Activated CD4-positive, CD25-positive, alpha-beta regulatory T cell (primary cell): Measurements from ENCODE around the gene CAMKK2.
A peak's percentile ranks its signal among the peaks of the same experiment; 100 is the strongest.
"Not testable (repeated sequence)": the region's sequence is repeated elsewhere in the genome, so short reads cannot be mapped to it uniquely, and the experiment has no call there.

Experiments
- DNase-seq, 4 experiments: peaks; one replicate each; lab custom pipeline; 2025; lab: John Stamatoyannopoulos, UW

Gene CAMKK2

GRCh38 chr12:121296618-121297434, at the start of gene CAMKK2:
Gene CAMKK2, minus strand, starts transcription at chr12:121296709. Its CDS starts 22,183 bp downstream, at chr12:121274526.
- peak; percentile 66 to 81 (median 74) for DNase-seq

GRCh38 chr12:121345151-121345815, 48.8 kb upstream of the CAMKK2 start:
- no peak for DNase-seq

- no peak for DNase-seq
Observed at GRCh38 chr12:121344506-121344905, 48.0 kb upstream of the CAMKK2 start.

- no peak for DNase-seq
Observed at GRCh38 chr12:121337416-121337815, 40.9 kb upstream of the CAMKK2 start.

- DNase-seq, result no peak
Observed at GRCh38 chr12:121334513-121335343, 38.2 kb upstream of the CAMKK2 start.

- DNase-seq, result no peak
Observed at GRCh38 chr12:121333747-121334146, 37.2 kb upstream of the CAMKK2 start.

GRCh38 chr12:121331248-121331647, 34.7 kb upstream of the CAMKK2 start:
- no peak for DNase-seq

- no peak for DNase-seq
Observed at GRCh38 chr12:121330692-121331091, 34.2 kb upstream of the CAMKK2 start.

GRCh38 chr12:121330195-121330594, 33.7 kb upstream of the CAMKK2 start:
- DNase-seq, result no peak

GRCh38 chr12:121328620-121329019, 32.1 kb upstream of the CAMKK2 start:
- no peak for DNase-seq

- no peak for DNase-seq
Observed at GRCh38 chr12:121326996-121327674, 30.6 kb upstream of the CAMKK2 start.

- DNase-seq, result no peak
Observed at GRCh38 chr12:121325922-121326396, 29.4 kb upstream of the CAMKK2 start.

GRCh38 chr12:121323908-121324307, 27.4 kb upstream of the CAMKK2 start:
- DNase-seq, result no peak

- no peak for DNase-seq
Observed at GRCh38 chr12:121318121-121318520, 21.6 kb upstream of the CAMKK2 start.

- DNase-seq, result no peak
Observed at GRCh38 chr12:121314431-121314830, 17.9 kb upstream of the CAMKK2 start.

GRCh38 chr12:121310231-121310630, 13.7 kb upstream of the CAMKK2 start:
- not testable (repeated sequence) for DNase-seq

- DNase-seq, result not testable (repeated sequence)
Observed at GRCh38 chr12:121307397-121307796, 10.9 kb upstream of the CAMKK2 start.

GRCh38 chr12:121304306-121304705, 7.8 kb upstream of the CAMKK2 start:
- no peak for DNase-seq

GRCh38 chr12:121301876-121302275, 5.4 kb upstream of the CAMKK2 start:
- DNase-seq, result no peak

GRCh38 chr12:121300083-121300819, 3.7 kb upstream of the CAMKK2 start:
- DNase-seq, result no peak

GRCh38 chr12:121299662-121300061, 3.2 kb upstream of the CAMKK2 start:
- DNase-seq, result no peak
